ENCODE results near the gene RAB33A.

Gene RAB33A

DNA sequence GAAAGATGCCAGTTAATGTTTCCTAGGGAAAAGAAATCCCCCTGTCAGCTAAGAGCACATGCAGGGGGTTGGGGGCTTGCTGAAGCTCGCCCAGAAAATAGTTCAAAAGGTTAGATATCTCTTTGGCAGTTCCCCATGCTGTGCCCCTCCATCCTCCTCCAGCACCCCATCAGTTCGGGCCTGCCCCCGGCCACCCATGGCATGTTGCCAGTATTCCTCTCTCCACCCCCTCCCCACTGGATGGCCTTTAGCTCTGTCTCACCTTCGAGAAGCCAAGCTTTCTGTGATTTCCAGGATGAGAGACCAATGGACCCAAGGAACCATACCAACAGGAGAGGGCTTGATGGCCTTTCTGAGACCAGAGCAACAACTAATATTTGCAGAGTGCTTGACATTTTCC lies 5.2 kb downstream of the RAB33A start:
- no peak for DNase-seq (ENCODE audit: low spot score)
- H3K4me3 ChIP-seq, result no peak overlapping the region
- TF ChIP-seq, protein P1, sequence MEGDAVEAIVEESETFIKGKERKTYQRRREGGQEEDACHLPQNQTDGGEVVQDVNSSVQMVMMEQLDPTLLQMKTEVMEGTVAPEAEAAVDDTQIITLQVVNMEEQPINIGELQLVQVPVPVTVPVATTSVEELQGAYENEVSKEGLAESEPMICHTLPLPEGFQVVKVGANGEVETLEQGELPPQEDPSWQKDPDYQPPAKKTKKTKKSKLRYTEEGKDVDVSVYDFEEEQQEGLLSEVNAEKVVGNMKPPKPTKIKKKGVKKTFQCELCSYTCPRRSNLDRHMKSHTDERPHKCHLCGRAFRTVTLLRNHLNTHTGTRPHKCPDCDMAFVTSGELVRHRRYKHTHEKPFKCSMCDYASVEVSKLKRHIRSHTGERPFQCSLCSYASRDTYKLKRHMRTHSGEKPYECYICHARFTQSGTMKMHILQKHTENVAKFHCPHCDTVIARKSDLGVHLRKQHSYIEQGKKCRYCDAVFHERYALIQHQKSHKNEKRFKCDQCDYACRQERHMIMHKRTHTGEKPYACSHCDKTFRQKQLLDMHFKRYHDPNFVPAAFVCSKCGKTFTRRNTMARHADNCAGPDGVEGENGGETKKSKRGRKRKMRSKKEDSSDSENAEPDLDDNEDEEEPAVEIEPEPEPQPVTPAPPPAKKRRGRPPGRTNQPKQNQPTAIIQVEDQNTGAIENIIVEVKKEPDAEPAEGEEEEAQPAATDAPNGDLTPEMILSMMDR (IDR thresholded peaks at IDR 0.05), result no peak
- H3K27ac ChIP-seq, result no peak overlapping the region

DNA sequence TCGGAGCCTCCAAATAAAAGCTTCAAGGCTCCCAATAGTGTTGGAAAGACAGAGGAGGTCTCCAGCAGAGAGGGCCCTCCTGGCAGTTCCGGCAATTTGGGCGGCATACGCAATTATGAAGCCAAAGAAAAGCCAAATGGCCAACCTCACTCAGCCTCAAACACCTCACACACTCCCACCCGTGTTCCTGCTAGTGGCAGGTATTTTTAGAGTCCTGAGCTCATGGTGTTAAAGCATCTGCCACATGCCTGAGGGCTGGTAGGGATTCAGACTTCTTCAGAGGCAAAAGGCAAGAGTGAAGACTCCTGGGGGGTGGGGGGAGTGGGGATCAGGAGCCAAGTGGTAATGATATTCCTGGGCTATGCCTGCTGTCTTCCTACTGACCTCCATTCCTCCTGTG lies 7.4 kb downstream of the RAB33A start:
- Histone ChIP-seq H3K4me3 (no peak overlapping the region), H3K27ac (no peak overlapping the region)
- no peak for DNase-seq (ENCODE audit: low spot score)
- TF ChIP-seq, protein P1 (IDR thresholded peaks at IDR 0.05), result no peak

DNA sequence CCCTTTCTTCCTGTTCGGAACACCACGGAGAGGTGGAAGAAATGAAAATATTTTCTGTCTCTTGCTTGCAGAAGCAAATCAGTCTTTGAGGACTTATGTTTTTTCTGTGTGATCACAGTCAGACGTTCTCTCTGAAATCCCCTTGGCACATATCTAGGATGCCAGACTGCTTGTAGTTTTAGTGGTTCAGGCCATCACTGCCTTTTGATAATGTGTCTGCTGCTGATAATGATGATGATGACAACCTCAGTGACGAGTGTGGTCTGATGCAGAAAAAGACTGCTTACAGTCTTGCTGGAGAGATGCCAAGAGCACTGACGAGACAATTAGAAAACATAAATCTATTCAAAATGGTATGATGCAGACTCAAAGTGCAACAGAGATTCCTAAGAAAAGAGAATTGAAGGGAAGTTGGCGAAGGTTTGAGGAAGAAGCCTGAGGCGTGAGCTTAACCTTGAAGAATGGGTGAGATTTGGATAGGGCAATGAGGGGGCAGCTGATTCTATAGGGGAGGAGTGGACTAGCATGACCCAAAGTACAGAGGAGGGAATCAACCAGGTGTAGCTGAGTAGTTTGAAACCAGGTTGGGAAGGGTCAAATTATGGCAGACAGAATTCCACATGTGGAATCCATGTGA lies 7.9 kb downstream of the RAB33A start:
- Histone ChIP-seq H3K4me3 (no peak overlapping the region), H3K27ac (no peak overlapping the region)
- no peak for DNase-seq (ENCODE audit: low spot score)
- TF ChIP-seq, protein P1 (IDR thresholded peaks at IDR 0.05), result no peak

DNA sequence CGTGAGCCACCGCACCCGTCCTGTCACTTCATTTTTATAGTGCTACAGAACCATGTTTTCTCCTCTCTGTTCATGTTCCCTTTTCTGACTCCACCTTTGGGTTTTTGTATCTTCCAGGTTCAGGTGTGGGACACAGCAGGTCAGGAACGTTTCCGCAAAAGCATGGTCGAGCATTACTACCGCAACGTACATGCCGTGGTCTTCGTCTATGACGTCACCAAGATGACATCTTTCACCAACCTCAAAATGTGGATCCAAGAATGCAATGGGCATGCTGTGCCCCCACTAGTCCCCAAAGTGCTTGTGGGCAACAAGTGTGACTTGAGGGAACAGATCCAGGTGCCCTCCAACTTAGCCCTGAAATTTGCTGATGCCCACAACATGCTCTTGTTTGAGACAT lies 12.4 kb downstream of the RAB33A start:
- no peak for DNase-seq (ENCODE audit: low spot score)
- no peak overlapping the region for H3K27ac ChIP-seq
- TF ChIP-seq, protein P1 (IDR thresholded peaks at IDR 0.05), result no peak
- no peak overlapping the region for H3K4me3 ChIP-seq

DNA sequence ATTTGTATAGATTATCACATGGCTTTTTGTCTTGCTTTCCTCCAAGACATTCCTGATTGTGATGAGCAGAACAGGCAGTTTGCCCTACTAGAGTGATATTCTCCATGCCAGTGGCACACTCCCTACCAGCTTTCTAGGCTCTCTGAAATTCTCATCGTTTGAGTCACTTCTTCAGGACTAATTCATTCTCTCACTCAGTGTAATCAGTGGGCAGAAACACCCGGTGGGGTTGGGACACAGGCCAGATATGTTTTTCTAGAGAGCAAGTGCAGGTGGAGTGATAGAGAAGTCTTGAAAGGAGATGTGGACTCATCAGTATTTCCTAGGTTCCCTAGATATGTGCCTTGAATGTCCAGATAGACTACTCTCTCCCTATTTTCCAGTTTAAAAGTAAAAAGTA lies 13.1 kb downstream of the RAB33A start:
- TF ChIP-seq, protein P1 (IDR thresholded peaks at IDR 0.05), result no peak
- H3K27ac ChIP-seq, result no peak overlapping the region
- H3K4me3 ChIP-seq, result no peak overlapping the region
- no peak for DNase-seq (ENCODE audit: low spot score)

DNA sequence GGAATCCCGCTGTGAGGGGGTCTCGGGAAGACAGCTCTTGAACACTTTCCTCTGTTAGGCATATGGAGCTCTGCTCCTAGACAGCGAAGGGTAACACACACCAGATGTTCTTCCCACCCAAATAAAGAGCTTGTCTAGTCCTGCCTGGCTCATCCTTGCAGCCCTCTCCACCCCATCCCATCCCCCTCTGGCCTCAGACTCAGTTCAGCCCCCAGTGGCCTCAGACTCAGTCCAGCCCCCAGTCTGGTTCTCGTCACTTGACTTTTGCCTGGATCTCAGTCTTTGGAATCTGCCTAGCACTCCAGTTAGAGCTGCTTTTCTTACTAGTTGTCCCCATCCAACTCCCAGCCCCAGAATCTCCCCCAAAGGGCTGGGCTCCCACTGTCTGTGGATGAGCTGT lies 14.9 kb downstream of the RAB33A start:
- DNase-seq (ENCODE audit: low spot score), result no peak
- Histone ChIP-seq H3K27ac (no peak overlapping the region), H3K4me3 (no peak overlapping the region)
- TF ChIP-seq, protein P1 (IDR thresholded peaks at IDR 0.05), result no peak

DNA sequence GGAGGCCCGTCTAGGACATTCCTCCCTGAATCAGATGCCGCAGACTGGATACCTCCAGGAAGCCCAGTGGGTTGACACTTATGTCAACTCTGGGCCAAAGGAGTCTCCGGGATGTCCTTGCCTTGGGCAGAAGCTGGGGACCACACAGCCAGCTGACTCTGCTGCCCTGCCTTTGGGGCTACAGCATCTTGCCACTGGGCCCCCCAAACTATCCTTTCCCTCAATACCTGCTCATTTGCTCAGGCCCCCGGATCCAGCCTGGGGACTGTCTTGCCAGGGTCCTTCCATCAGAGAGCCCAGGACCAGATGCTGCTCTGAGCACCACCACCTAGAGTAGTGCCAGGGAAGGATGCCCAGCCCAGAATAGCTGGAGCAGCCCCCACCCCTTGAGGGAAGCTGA lies 19.0 kb downstream of the RAB33A start:
- Histone ChIP-seq H3K27ac (no peak overlapping the region), H3K4me3 (no peak overlapping the region)
- no peak for DNase-seq (ENCODE audit: low spot score)
- TF ChIP-seq, protein P1 (IDR thresholded peaks at IDR 0.05), result no peak
